Fibroblast of villous mesenchyme (primary cell): ENCODE results near the gene SLX4. TPM values are rescaled to one million over a fixed set of nuclear protein-coding genes. Genes with fewer than 3 reads are reported as not detected.
A peak's percentile ranks its signal among the peaks of the same experiment; 100 is the strongest.

Experiments used
- DNase-seq: peaks from one replicate; pipeline ENCODE4 v3.0.0-alpha.2; 2010; ENCODE audit warnings: low read depth
- H3K4me3 ChIP-seq: 2 replicates; pipeline ENCODE4 v1.5.1; 2011; ENCODE audit warnings: low read depth, mild to moderate bottlenecking, low read length
- total RNA-seq: library from RNA; depleted of rRNA; stranded (reverse); fragments of >200 nt; gene quantifications from 2 replicates; pipeline ENCODE4 v1.2.3, GENCODE V29; 2012
- TF ChIP-seq, protein P1 (sequence below): IDR thresholded peaks from 2 replicates; pipeline ENCODE4 v1.5.1; 2012; ENCODE audit warnings: low read depth, mild to moderate bottlenecking, low read length; ENCODE audit not compliant: insufficient read depth

The SLX4 gene
- total RNA-seq, 1 donor, result 7.3 TPM

- peak; percentile 14 for DNase-seq
- no peak overlapping the region for H3K4me3 ChIP-seq
- TF ChIP-seq, protein P1, sequence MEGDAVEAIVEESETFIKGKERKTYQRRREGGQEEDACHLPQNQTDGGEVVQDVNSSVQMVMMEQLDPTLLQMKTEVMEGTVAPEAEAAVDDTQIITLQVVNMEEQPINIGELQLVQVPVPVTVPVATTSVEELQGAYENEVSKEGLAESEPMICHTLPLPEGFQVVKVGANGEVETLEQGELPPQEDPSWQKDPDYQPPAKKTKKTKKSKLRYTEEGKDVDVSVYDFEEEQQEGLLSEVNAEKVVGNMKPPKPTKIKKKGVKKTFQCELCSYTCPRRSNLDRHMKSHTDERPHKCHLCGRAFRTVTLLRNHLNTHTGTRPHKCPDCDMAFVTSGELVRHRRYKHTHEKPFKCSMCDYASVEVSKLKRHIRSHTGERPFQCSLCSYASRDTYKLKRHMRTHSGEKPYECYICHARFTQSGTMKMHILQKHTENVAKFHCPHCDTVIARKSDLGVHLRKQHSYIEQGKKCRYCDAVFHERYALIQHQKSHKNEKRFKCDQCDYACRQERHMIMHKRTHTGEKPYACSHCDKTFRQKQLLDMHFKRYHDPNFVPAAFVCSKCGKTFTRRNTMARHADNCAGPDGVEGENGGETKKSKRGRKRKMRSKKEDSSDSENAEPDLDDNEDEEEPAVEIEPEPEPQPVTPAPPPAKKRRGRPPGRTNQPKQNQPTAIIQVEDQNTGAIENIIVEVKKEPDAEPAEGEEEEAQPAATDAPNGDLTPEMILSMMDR, result no peak
Measured at GRCh38 chr16:3580686-3581085, 30.7 kb downstream of the SLX4 start.

DNA sequence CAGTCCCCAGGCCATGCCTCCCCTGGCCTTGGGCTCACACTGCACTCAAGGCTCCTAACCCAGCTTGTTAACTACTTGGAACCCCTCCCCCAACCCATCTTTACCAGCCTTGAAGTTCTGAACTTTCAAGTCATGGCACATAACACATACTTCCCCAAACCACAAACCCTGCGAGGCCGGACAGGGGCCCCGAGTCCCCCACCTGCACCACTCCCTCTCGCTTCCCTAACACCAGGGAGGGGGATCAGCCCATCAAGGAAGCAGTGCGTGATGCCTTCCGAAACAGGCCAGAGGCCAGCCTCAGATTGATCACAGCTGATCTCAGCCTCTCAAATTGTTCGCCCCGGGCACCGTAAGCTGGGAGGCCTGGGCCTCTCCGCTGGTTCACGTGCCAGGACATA lies 31.2 kb downstream of the SLX4 start:
- DNase-seq, result no peak
- H3K4me3 ChIP-seq, result no peak overlapping the region
- TF ChIP-seq, protein P1, result no peak

- TF ChIP-seq, protein P1, result no peak
- DNase-seq, result no peak
- H3K4me3 ChIP-seq, result no peak overlapping the region
Measured at GRCh38 chr16:3579776-3580175, 31.6 kb downstream of the SLX4 start.

- H3K4me3 ChIP-seq, result no peak overlapping the region
- TF ChIP-seq, protein P1, result no peak
- DNase-seq, result no peak
Measured at GRCh38 chr16:3578610-3579551, 32.5 kb downstream of the SLX4 start.

- H3K4me3 ChIP-seq, result no peak overlapping the region
- DNase-seq, result no peak
- TF ChIP-seq, protein P1, result no peak
Measured at GRCh38 chr16:3578121-3578520, 33.3 kb downstream of the SLX4 start.

DNA sequence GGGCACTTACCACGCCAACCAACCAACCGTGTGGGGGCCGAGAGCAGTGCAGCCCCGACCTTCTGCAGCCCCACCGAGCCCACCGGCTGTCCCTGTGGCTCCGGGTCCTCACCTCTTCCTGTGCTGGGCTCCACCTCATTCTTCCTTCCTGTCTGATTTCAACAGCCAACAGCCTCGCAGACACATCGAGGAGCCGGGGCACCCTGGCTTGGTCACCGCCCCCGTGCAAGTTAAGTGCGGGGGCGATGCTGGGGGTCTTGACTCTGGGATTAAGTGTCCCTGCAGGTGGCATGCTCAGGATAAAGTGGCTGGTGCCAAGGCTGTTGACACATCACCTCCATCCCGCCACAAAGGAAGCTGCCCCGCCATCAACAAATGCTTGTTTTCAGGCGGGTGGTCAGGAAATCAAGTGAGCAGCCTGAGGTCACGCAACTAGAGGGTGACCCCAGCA lies 34.1 kb downstream of the SLX4 start, which contains the start of gene NLRC3:
Gene NLRC3 (minus strand): TSS at position 102 of the 451 bp plus-strand sequence. CDS start 12,367 bp downstream, outside the sequence.
- no peak for DNase-seq
- TF ChIP-seq, protein P1, result no peak
- H3K4me3 ChIP-seq, result no peak within 1 kb of the TSS
